HepG2 (cell line): ENCODE data around the gene ATP8B4. TPM values are rescaled to one million over a fixed set of nuclear protein-coding genes. Genes with fewer than 3 reads are reported as not detected.
A peak's percentile ranks its signal among the peaks of the same experiment; 100 is the strongest.

ENCODE experiments used
- ARID5B ChIP-seq: IDR thresholded peaks from 2 replicates; pipeline ENCODE4 v1.4.0; 2020; ENCODE audit warnings: mild to moderate bottlenecking, missing genetic modification reagents
- CHD4 ChIP-seq: fragments of 200-600 bp; sonication (generic); IDR thresholded peaks from 2 replicates; pipeline ENCODE4 v1.7.0; 2017; ENCODE audit warnings: mild to moderate bottlenecking, low read length, borderline replicate concordance
- DNMT1 ChIP-seq: sonication (generic); formaldehyde crosslinking; IDR thresholded peaks from 2 replicates; pipeline ENCODE4 v1.5.1; 2020; ENCODE audit warnings: mild to moderate bottlenecking, missing genetic modification reagents
- ESRRA ChIP-seq: sonication (generic); formaldehyde crosslinking; IDR thresholded peaks from 2 replicates; pipeline ENCODE4 v1.5.1; 2020; ENCODE audit warnings: mild to moderate bottlenecking, low read depth, missing genetic modification reagents
- FOXA3 ChIP-seq: IDR thresholded peaks from 2 replicates; pipeline ENCODE4 v1.6.1; 2016; ENCODE audit warnings: missing genetic modification reagents, missing compliant biosample characterization
- HNF4A ChIP-seq: sonication (generic); formaldehyde crosslinking; IDR thresholded peaks from 2 replicates; pipeline ENCODE4 v1.4.0; 2020; ENCODE audit warnings: missing genetic modification reagents
- NFE2L2 ChIP-seq: fragments of 150-350 bp; IDR thresholded peaks from 2 replicates; pipeline ENCODE4 v1.6.1; 2014; ENCODE audit warnings: low read length
- NR1H2 ChIP-seq: sonication (generic); formaldehyde crosslinking; IDR thresholded peaks from 2 replicates; pipeline ENCODE4 v1.8.1; 2022; ENCODE audit warnings: low read depth, missing genetic modification reagents, borderline replicate concordance
- NR2F1 ChIP-seq, 2 experiments: fragments of 450-650 bp in 1 of 2; formaldehyde crosslinking in 1 of 2; IDR thresholded peaks; 2 replicates each; pipeline versions ENCODE4 v1.5.0 to v1.6.1; 2016 to 2020; ENCODE audit warnings: mild to moderate bottlenecking in 1 of 2, missing compliant biosample characterization in 1 of 2, missing genetic modification reagents in 1 of 2, moderate library complexity in 1 of 2
- NR2F2 ChIP-seq: IDR thresholded peaks from 2 replicates; pipeline ENCODE4 v1.6.1; 2012; ENCODE audit warnings: low read depth, inconsistent platforms, borderline replicate concordance
- PRDM10 ChIP-seq: sonication (generic); formaldehyde crosslinking; IDR thresholded peaks from 2 replicates; pipeline ENCODE4 v1.4.0; 2020; ENCODE audit warnings: low read depth, missing genetic modification reagents
- RARA ChIP-seq: IDR thresholded peaks from 2 replicates; pipeline ENCODE4 v1.6.1; 2016; ENCODE audit warnings: missing genetic modification reagents, missing compliant biosample characterization
- SOX13 ChIP-seq, 3 experiments: fragments of 450-650 bp in 1 of 3; sonication (generic) in 1 of 3; formaldehyde crosslinking in 1 of 3; IDR thresholded peaks in 2 of 3; conservative IDR thresholded peaks in 1 of 3; 2 replicates each; pipeline versions ENCODE4 v1.5.0 to v1.6.1; 2016 to 2020; ENCODE audit warnings: antibody characterized with exemption in 1 of 3, mild to moderate bottlenecking in 1 of 3, missing compliant biosample characterization in 1 of 3, missing genetic modification reagents in 1 of 3, moderate library complexity in 1 of 3
- ZBTB21 ChIP-seq: sonication (generic); formaldehyde crosslinking; IDR thresholded peaks from 2 replicates; pipeline ENCODE4 v1.4.0; 2020; ENCODE audit warnings: missing genetic modification reagents
- ZC3H13 ChIP-seq: sonication (generic); formaldehyde crosslinking; IDR thresholded peaks from 2 replicates; pipeline ENCODE4 v1.8.1; 2023; ENCODE audit warnings: mild to moderate bottlenecking, missing genetic modification reagents, moderate library complexity
- ZNF451 ChIP-seq: sonication (generic); formaldehyde crosslinking; IDR thresholded peaks from 2 replicates; pipeline ENCODE4 v1.5.0; 2020; ENCODE audit warnings: mild to moderate bottlenecking, missing genetic modification reagents
- ZNF782 ChIP-seq: sonication (generic); formaldehyde crosslinking; IDR thresholded peaks from 2 replicates; pipeline ENCODE4 v1.4.0; 2020; ENCODE audit warnings: missing genetic modification reagents, mild to moderate bottlenecking, borderline replicate concordance
- polyA plus RNA-seq, 8 experiments: library from polyadenylated mRNA; depleted of rRNA in 3 of 8; stranded (reverse) in 7 of 8; unstranded in 1 of 8; fragments of >200 nt; fragmentation: Illumina TruSeq in 4 of 8; extraction: Trizol in 4 of 8; gene quantifications; 2 replicates each; pipeline versions ENCODE4 v1.2.1 to v1.2.3, GENCODE V29; 2011 to 2016; ENCODE audit warnings: low read depth in 4 of 8, missing spikeins in 1 of 8, mixed read lengths in 1 of 8; ENCODE audit not compliant: insufficient read depth in 1 of 8
- total RNA-seq, 5 experiments: library from RNA; depleted of rRNA; stranded (reverse); fragments of >200 nt; fragmentation: Illumina TruSeq; extraction: Trizol; gene quantifications; 2 replicates each; pipeline ENCODE4 v1.2.3, GENCODE V29; 2016; ENCODE audit warnings: low read depth in 1 of 5
- TF ChIP-seq, protein P1 (sequence below): sonication (generic); formaldehyde crosslinking; IDR thresholded peaks from 2 replicates; pipeline ENCODE4 v1.4.0; 2020; ENCODE audit warnings: mild to moderate bottlenecking, low read depth, missing genetic modification reagents
- TF ChIP-seq, protein P2 (sequence below): sonication (generic); formaldehyde crosslinking; IDR thresholded peaks from 2 replicates; pipeline ENCODE4 v1.5.0; 2020; ENCODE audit warnings: mild to moderate bottlenecking, missing genetic modification reagents, moderate library complexity

ATP8B4 gene
- total and polyA plus RNA-seq, 2 of the 13 experiments (the other 11 are each of a cell fraction or from before 2014, with no cell fraction given) = 0.24 to 0.69 TPM

GRCh38 chr15:50116477-50116876 lies 2.6 kb downstream of the ATP8B4 start (continued):
- no peak for TF ChIP-seq PRDM10
- no peak for TF ChIP-seq DNMT1 (CRISPR knock-in tag)
- TF ChIP-seq ZNF782 (CRISPR knock-in tag) = no peak
- peak; percentile 59 for TF ChIP-seq RARA (CRISPR knock-in tag)
- TF ChIP-seq HNF4A (CRISPR knock-in tag) = 0 out of 2 replicates have a peak, but pooled peaks have one; percentile 33
- no peak for TF ChIP-seq NFE2L2
- no peak for TF ChIP-seq ZNF451
- peak; percentile 11; the same call in 1 of the 2 replicates for TF ChIP-seq ARID5B (CRISPR knock-in tag)
- TF ChIP-seq, protein P1, sequence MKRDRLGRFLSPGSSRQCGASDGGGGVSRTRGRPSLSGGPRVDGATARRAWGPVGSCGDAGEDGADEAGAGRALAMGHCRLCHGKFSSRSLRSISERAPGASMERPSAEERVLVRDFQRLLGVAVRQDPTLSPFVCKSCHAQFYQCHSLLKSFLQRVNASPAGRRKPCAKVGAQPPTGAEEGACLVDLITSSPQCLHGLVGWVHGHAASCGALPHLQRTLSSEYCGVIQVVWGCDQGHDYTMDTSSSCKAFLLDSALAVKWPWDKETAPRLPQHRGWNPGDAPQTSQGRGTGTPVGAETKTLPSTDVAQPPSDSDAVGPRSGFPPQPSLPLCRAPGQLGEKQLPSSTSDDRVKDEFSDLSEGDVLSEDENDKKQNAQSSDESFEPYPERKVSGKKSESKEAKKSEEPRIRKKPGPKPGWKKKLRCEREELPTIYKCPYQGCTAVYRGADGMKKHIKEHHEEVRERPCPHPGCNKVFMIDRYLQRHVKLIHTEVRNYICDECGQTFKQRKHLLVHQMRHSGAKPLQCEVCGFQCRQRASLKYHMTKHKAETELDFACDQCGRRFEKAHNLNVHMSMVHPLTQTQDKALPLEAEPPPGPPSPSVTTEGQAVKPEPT (CRISPR knock-in tag) = no peak
- peak; percentile 77 for TF ChIP-seq NR2F2
- no peak for TF ChIP-seq NR1H2 (CRISPR knock-in tag)
- no peak for TF ChIP-seq CHD4
- TF ChIP-seq ZC3H13 (CRISPR knock-in tag) = no peak
- TF ChIP-seq FOXA3 = 0 out of 2 replicates have a peak, but pooled peaks have one; percentile 9
- TF ChIP-seq, protein P2, sequence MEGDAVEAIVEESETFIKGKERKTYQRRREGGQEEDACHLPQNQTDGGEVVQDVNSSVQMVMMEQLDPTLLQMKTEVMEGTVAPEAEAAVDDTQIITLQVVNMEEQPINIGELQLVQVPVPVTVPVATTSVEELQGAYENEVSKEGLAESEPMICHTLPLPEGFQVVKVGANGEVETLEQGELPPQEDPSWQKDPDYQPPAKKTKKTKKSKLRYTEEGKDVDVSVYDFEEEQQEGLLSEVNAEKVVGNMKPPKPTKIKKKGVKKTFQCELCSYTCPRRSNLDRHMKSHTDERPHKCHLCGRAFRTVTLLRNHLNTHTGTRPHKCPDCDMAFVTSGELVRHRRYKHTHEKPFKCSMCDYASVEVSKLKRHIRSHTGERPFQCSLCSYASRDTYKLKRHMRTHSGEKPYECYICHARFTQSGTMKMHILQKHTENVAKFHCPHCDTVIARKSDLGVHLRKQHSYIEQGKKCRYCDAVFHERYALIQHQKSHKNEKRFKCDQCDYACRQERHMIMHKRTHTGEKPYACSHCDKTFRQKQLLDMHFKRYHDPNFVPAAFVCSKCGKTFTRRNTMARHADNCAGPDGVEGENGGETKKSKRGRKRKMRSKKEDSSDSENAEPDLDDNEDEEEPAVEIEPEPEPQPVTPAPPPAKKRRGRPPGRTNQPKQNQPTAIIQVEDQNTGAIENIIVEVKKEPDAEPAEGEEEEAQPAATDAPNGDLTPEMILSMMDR = peak; percentile 66
- no peak for TF ChIP-seq SOX13 (IDR thresholded peaks at IDR 0.05)
- TF ChIP-seq SOX13 (CRISPR knock-in tag; conservative IDR thresholded peaks at IDR 0.05 in 1 of 2, IDR thresholded peaks at IDR 0.05 in 1 of 2) = peak in 1 of 2 experiments; percentile 55; a peak in 1 of 4 replicates
- no peak for TF ChIP-seq ZBTB21 (CRISPR knock-in tag)
- peak; percentile 33; the same call in 1 of the 2 replicates for TF ChIP-seq ESRRA
- peak; percentile 78 to 95 for TF ChIP-seq NR2F1 (CRISPR knock-in tag; IDR thresholded peaks at IDR 0.05)
